GM12878 (cell line): Measurements from ENCODE around the gene MAGEB17. TPM values are rescaled to one million over a fixed set of nuclear protein-coding genes. Genes with fewer than 3 reads are reported as not detected.

Source experiments
- ATAC-seq: fragments of 200-7000 bp; cut with Tn5 transposase; 3 replicates; pipeline ENCODE4 v1.9.1; 2020; ENCODE audit warnings: mild to moderate bottlenecking, moderate library complexity
- BruUV-seq: library from RNA; stranded (reverse); fragments of 400-500 nt; replicated peaks from 2 replicates; lab custom pipeline; 2021; lab: Mats Ljungman, UMichigan
- CTCF ChIA-PET: fragments of 300-600 bp; sonication (Branson Sonifier 250); formaldehyde crosslinking; extraction: SDS; loops from one replicate; lab custom pipeline; 2021; ENCODE audit warnings: inconsistent platforms; lab: Yijun Ruan, JAX
- POLR2A ChIA-PET: fragments of 350-600 bp; formaldehyde crosslinking; extraction: SDS; loops from one replicate; lab custom pipeline; 2021; ENCODE audit warnings: inconsistent platforms; lab: Charles Lee
- RAD21 ChIA-PET: fragments of 300-600 bp; sonication (Branson Sonifier 250); formaldehyde crosslinking; loops from one replicate; lab custom pipeline; 2023; ENCODE audit warnings: antibody characterized with exemption; ENCODE audit not compliant: unreplicated experiment; lab: Charles Lee
- SMC1A ChIA-PET: fragments of 300-600 bp; sonication (Branson Sonifier 250); formaldehyde crosslinking; loops from one replicate; lab custom pipeline; 2023; ENCODE audit not compliant: unreplicated experiment, uncharacterized antibody; lab: Charles Lee
- DNase-seq: peaks from one replicate; pipeline ENCODE4 v3.0.0-alpha.2; 2011; ENCODE audit warnings: low read depth, low spot score
- FAIRE-seq: peaks from 3 replicates; lab custom pipeline; 2011; peaks lifted over from hg19 to GRCh38; lab: Jason Lieb, UNC
- H2AFZ ChIP-seq: 2 replicates; pipeline ENCODE4 v1.6.0; 2011; ENCODE audit warnings: low read depth, low read length, control low read depth; ENCODE audit not compliant: control insufficient read depth
- H3K27ac ChIP-seq: 2 replicates; pipeline ENCODE4 v1.5.1; 2011; ENCODE audit warnings: control low read depth; ENCODE audit not compliant: control insufficient read depth, insufficient read depth
- H3K27me3 ChIP-seq, 2 experiments: replicated peaks in 1 of 2; 2 replicates each; pipeline versions ENCODE4 v1.6.0 to v1.6.1; 2011; ENCODE audit warnings: low read length in 1 of 2; ENCODE audit not compliant: control insufficient read depth in 2 of 2, insufficient read depth in 2 of 2
- H3K36me3 ChIP-seq, 2 experiments: 2 replicates each; pipeline ENCODE4 v1.5.1; 2011; ENCODE audit warnings: low read length in 1 of 2; ENCODE audit not compliant: control insufficient read depth in 2 of 2, insufficient read depth in 2 of 2
- H3K4me1 ChIP-seq: 2 replicates; pipeline ENCODE4 v1.6.1; 2011; ENCODE audit warnings: mild to moderate bottlenecking, low read length, moderate library complexity, mixed read lengths; ENCODE audit not compliant: control insufficient read depth, insufficient read depth
- H3K4me2 ChIP-seq: 2 replicates; pipeline ENCODE4 v1.6.0; 2011; ENCODE audit warnings: control low read depth; ENCODE audit not compliant: control insufficient read depth, insufficient read depth
- H3K4me3 ChIP-seq: fragments of 200-600 bp; sonication (generic); 2 replicates; pipeline ENCODE4 v1.5.1; 2016
- H3K79me2 ChIP-seq: 2 replicates; pipeline ENCODE4 v1.6.0; 2011; ENCODE audit warnings: low read length; ENCODE audit not compliant: control insufficient read depth, insufficient read depth
- H3K9ac ChIP-seq: 2 replicates; pipeline ENCODE4 v1.8.0; 2011; ENCODE audit warnings: low read length, control low read depth, mixed read lengths; ENCODE audit not compliant: control insufficient read depth, insufficient read depth
- H3K9me3 ChIP-seq: replicated peaks from 3 replicates; pipeline ENCODE4 v1.5.1; 2011; ENCODE audit warnings: mild to moderate bottlenecking, low read length; ENCODE audit not compliant: control insufficient read depth, insufficient read depth
- H4K20me1 ChIP-seq: 2 replicates; pipeline ENCODE4 v1.6.0; 2011; ENCODE audit not compliant: control insufficient read depth, insufficient read depth
- BMI1 ChIP-seq: fragments of 450-650 bp; IDR thresholded peaks from 2 replicates; pipeline ENCODE4 v1.6.1; 2016; ENCODE audit warnings: mild to moderate bottlenecking, moderate library complexity, borderline replicate concordance
- MTA3 ChIP-seq: IDR thresholded peaks from 2 replicates; pipeline ENCODE4 v1.6.1; 2012; ENCODE audit warnings: low read length, inconsistent platforms, borderline replicate concordance
- MYB ChIP-seq: fragments of 150-350 bp; IDR thresholded peaks from 2 replicates; pipeline ENCODE4 v1.6.1; 2014; ENCODE audit warnings: mild to moderate bottlenecking, low read depth, low read length, borderline replicate concordance
- POLR2AphosphoS2 ChIP-seq: IDR thresholded peaks from 2 replicates; pipeline ENCODE4 v1.6.1; 2011; ENCODE audit warnings: low read depth, mild to moderate bottlenecking, low read length, improper control_type of control experiment, moderate library complexity
- RBBP5 ChIP-seq: fragments of 200-600 bp; sonication (generic); conservative IDR thresholded peaks from 2 replicates; pipeline ENCODE4 v1.6.1; 2016
- SREBF2 ChIP-seq: IDR thresholded peaks from 2 replicates; pipeline ENCODE4 v1.6.1; 2012; ENCODE audit warnings: mild to moderate bottlenecking, low read length
- ZBTB40 ChIP-seq: fragments of 450-650 bp; IDR thresholded peaks from 2 replicates; pipeline ENCODE4 v1.6.1; 2016; ENCODE audit warnings: mild to moderate bottlenecking, moderate library complexity, borderline replicate concordance
- ZNF24 ChIP-seq: fragments of 450-650 bp; IDR thresholded peaks from 2 replicates; pipeline ENCODE4 v1.6.1; 2017; ENCODE audit warnings: antibody characterized with exemption, mild to moderate bottlenecking
- ZNF592 ChIP-seq: fragments of 450-650 bp; IDR thresholded peaks from 2 replicates; pipeline ENCODE4 v1.6.1; 2017; ENCODE audit warnings: mild to moderate bottlenecking, moderate library complexity
- WGBS: methylation state at CpG from one replicate; pipeline ENCODE4 v1.1.6; 2016; ENCODE audit warnings: low lambda C conversion rate; ENCODE audit not compliant: insufficient replicate concordance, insufficient coverage; ENCODE audit errors: missing lambda C conversion rate; 5-methylcytosine and 5-hydroxymethylcytosine counted together
- in situ Hi-C: fragments of 300-500 bp; cut with MboI; formaldehyde crosslinking; loops from 9 replicates; pipeline ENCODE4 v1.14.3; 2018; ENCODE audit warnings: mixed read lengths
- intact Hi-C: fragments of 100-400 bp; cut with micrococcal nuclease; formaldehyde crosslinking; loops from one replicate; pipeline ENCODE4 v1.14.2; 2022; ENCODE audit not compliant: unreplicated experiment
- polyA plus RNA-seq, 11 experiments: library from polyadenylated mRNA; depleted of rRNA in 4 of 11; unstranded in 6 of 11; stranded (reverse) in 5 of 11; fragments of >200 nt; fragmentation: Nextera tagmentation in 4 of 11; fragmentation: Illumina TruSeq in 1 of 11; extraction: Ambion mirVana in 4 of 11; extraction: Trizol in 1 of 11; gene quantifications; 1 replicate in 1 of 11; 2 replicates in 10 of 11; pipeline versions ENCODE4 v1.2.1 to v1.2.3, GENCODE V29; 2011 to 2016; ENCODE audit warnings: inconsistent platforms in 2 of 11, missing spikeins in 2 of 11, low read depth in 1 of 11
- total RNA-seq, 4 experiments: library from RNA; depleted of rRNA in 3 of 4; stranded (reverse); fragments of >200 nt in 3 of 4; fragmentation: Illumina TruSeq in 1 of 4; extraction: Trizol in 1 of 4; gene quantifications; 2 replicates each; pipeline versions ENCODE4 v1.2.1 to v1.2.3, GENCODE V29; 2013 to 2021
- TF ChIP-seq, protein P1 (sequence below): fragments of 450-650 bp; IDR thresholded peaks from 2 replicates; pipeline ENCODE4 v1.6.1; 2014; ENCODE audit warnings: mild to moderate bottlenecking
- TF ChIP-seq, protein P2 (sequence below): fragments of 450-650 bp; IDR thresholded peaks from 2 replicates; pipeline ENCODE4 v1.6.1; 2017; ENCODE audit warnings: mild to moderate bottlenecking

The MAGEB17 gene
- total and polyA plus RNA-seq, 10 of the 15 experiments (the other 5 are each of a cell fraction or from before 2014, with no cell fraction given) = 0.05 to 0.21 TPM; not detected in 8

DNA sequence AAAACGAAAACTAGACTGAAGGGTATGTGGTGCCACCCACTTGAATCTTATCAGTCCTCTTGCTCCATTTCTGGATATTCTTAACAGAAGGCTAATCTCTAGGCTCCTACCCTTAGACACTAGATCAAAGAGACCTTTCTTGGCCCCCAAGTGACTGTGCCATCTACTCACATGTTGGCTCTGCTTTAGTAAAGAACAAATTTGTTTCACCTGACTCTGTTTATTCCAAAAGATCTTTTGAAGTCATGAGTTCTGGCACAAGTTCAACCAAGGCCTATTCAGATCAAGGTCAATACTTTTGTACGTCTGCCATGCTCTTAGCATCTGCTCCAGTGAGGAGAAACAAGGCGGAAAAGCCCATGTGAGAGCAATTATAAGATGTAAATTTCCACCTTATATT is 37.3 kb downstream of the MAGEB17 start:
- Histone ChIP-seq H2AFZ (no peak overlapping the region), H4K20me1 (no peaks in the 10 kb centered on the region), H3K4me1 (no peaks in the 10 kb centered on the region), H3K79me2 (no peaks in the 10 kb centered on the region), H3K4me3 (no peak overlapping the region), H3K27ac (no peak overlapping the region), H3K9me3 (no peaks in the 10 kb centered on the region), H3K4me2 (no peak overlapping the region), H3K9ac (no peak overlapping the region), H3K27me3 (no peaks in the 10 kb centered on the region; a peak in 1 of 4 replicates), H3K36me3 (no peaks in the 10 kb centered on the region)
- DNase-seq = no peak
- ATAC-seq = no peak
- ChIA-PET RAD21 (no interaction called here), CTCF (no interaction called here), SMC1A (no interaction called here), POLR2A (no interaction called here)
- intact Hi-C loops = no loop called here
- in situ Hi-C loops = no loop called here
- FAIRE-seq = no peak
- no TSS peak for BruUV-seq
- 22% methylated on average over 3 of the region's 3 CpGs for WGBS
- TF ChIP-seq MTA3 (no peak), BMI1 (no peak), ZNF592 (no peak), ZNF24 (no peak), SREBF2 (no peak), POLR2AphosphoS2 (no peak), ZBTB40 (no peak), MYB (no peak), RBBP5 (no peak)
- TF ChIP-seq, protein P1, sequence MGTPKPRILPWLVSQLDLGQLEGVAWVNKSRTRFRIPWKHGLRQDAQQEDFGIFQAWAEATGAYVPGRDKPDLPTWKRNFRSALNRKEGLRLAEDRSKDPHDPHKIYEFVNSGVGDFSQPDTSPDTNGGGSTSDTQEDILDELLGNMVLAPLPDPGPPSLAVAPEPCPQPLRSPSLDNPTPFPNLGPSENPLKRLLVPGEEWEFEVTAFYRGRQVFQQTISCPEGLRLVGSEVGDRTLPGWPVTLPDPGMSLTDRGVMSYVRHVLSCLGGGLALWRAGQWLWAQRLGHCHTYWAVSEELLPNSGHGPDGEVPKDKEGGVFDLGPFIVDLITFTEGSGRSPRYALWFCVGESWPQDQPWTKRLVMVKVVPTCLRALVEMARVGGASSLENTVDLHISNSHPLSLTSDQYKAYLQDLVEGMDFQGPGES = no peak
- TF ChIP-seq, protein P2, sequence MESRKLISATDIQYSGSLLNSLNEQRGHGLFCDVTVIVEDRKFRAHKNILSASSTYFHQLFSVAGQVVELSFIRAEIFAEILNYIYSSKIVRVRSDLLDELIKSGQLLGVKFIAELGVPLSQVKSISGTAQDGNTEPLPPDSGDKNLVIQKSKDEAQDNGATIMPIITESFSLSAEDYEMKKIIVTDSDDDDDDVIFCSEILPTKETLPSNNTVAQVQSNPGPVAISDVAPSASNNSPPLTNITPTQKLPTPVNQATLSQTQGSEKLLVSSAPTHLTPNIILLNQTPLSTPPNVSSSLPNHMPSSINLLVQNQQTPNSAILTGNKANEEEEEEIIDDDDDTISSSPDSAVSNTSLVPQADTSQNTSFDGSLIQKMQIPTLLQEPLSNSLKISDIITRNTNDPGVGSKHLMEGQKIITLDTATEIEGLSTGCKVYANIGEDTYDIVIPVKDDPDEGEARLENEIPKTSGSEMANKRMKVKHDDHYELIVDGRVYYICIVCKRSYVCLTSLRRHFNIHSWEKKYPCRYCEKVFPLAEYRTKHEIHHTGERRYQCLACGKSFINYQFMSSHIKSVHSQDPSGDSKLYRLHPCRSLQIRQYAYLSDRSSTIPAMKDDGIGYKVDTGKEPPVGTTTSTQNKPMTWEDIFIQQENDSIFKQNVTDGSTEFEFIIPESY = no peak
